Transverse colon (tissue), 4 donors: ENCODE measurements around the gene ANAPC4. TPM values are rescaled to one million over a fixed set of nuclear protein-coding genes. Genes with fewer than 3 reads are reported as not detected.

Experiments used
- DNase-seq: peaks from one replicate; pipeline ENCODE4 v3.0.0-alpha.2; 2019
- H3K27ac ChIP-seq, 4 donors: fragments of 200-600 bp; sonication (generic); 2 replicates each; pipeline ENCODE4 v1.5.1; 2016 to 2018; ENCODE audit warnings: inconsistent platforms in 4 of 4
- H3K27me3 ChIP-seq: fragments of 200-600 bp; sonication (generic); 2 replicates; pipeline ENCODE4 v1.5.1; 2017; ENCODE audit warnings: inconsistent platforms
- H3K36me3 ChIP-seq, 4 donors: fragments of 200-600 bp; sonication (generic); 2 replicates each; pipeline ENCODE4 v1.5.1; 2017 to 2019; ENCODE audit warnings: inconsistent platforms in 4 of 4
- H3K4me1 ChIP-seq, 4 donors: fragments of 200-600 bp; sonication (generic); 2 replicates each; pipeline ENCODE4 v1.5.1; 2017 to 2020; ENCODE audit warnings: inconsistent platforms in 4 of 4
- H3K4me3 ChIP-seq, 4 donors: fragments of 200-600 bp; sonication (generic); 1 replicate in 1 of 4; 2 replicates in 3 of 4; pipeline versions ENCODE4 v1.5.1 to v1.6.1; 2017 to 2019; ENCODE audit warnings: inconsistent platforms in 4 of 4
- H3K9me3 ChIP-seq, 2 donors: fragments of 200-600 bp; sonication (generic); 2 replicates each; pipeline ENCODE4 v1.5.1; 2017 to 2019; ENCODE audit warnings: inconsistent platforms in 2 of 2
- EP300 ChIP-seq: sonication (generic); formaldehyde crosslinking; IDR thresholded peaks from one replicate; pipeline ENCODE4 v1.6.1; 2017; ENCODE audit warnings: antibody characterized with exemption, low read depth
- POLR2A ChIP-seq: fragments of 450-650 bp; IDR thresholded peaks from one replicate; pipeline ENCODE4 v1.6.1; 2016; ENCODE audit warnings: antibody characterized with exemption, mild to moderate bottlenecking, moderate library complexity
- POLR2AphosphoS5 ChIP-seq, 3 donors: sonication (generic); formaldehyde crosslinking; IDR thresholded peaks; one replicate each; pipeline ENCODE4 v1.6.1; 2016; ENCODE audit warnings: antibody characterized with exemption in 3 of 3
- WGBS, 2 donors: methylation state at CpG; one replicate each; pipeline ENCODE4 v1.1.5; 2018; ENCODE audit warnings: low coverage in 1 of 2; 5-methylcytosine and 5-hydroxymethylcytosine counted together
- in situ Hi-C, 4 donors: fragments of 200-750 bp; cut with MboI; loops; one replicate each; pipeline versions ENCODE4 v1.15.0 to v1.15.1; 2017; ENCODE audit warnings: low sequenced_read_pairs in 3 of 4, low pct_ligation_motif_present in 1 of 4, low pct_unique_long_range_greater_than_20kb in 1 of 4
- intact Hi-C: fragments of 100-400 bp; cut with DNase I; formaldehyde crosslinking; loops from one replicate; pipeline ENCODE4 v1.15.1; 2023; ENCODE audit warnings: low total_unique reads
- total RNA-seq, 4 donors: library from RNA; depleted of rRNA; stranded (reverse); fragments of >200 nt; gene quantifications; one replicate each; pipeline ENCODE4 v1.1.0, GENCODE V29; 2016
- TF ChIP-seq, protein P1 (sequence below), 5 experiments: fragments of 200-600 bp in 3 of 5; fragments of 450-650 bp in 2 of 5; sonication (generic) in 3 of 5; IDR thresholded peaks; 1 replicate in 2 of 5; 2 replicates in 3 of 5; pipeline ENCODE4 v1.5.1; 2016 to 2017; ENCODE audit warnings: antibody characterized with exemption in 5 of 5, inconsistent platforms in 3 of 5, mild to moderate bottlenecking in 2 of 5, moderate library complexity in 1 of 5

The ANAPC4 gene
- total RNA-seq, 4 donors from 2014 or later = 27.7 to 48.0 (median 36.4) TPM

DNA sequence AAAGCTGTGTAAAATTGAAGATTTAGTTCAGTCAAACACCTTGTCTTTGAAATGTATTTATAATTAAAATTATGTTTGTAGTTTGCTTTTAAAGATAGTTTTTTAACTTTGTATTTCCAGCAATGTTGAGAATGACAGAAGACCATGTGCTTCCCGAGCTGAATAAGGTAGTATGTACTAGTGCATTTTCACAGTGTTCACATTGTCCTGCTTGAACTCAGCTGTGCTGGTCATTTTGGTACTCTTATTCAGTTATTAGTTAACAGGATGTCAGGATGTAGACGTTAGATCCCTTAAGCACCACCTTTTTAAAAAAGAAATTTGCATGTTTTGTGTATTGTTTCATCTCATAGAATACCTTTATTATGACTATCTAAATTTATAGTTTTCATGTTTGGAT, 28.4 kb downstream of the ANAPC4 start:
- no peaks in the 10 kb centered on the region for H3K9me3 ChIP-seq
- no peaks in the 10 kb centered on the region for H3K27me3 ChIP-seq
- in situ Hi-C loops = no loop called here
- peaks cover 0 to 72% (median 36%) of the 10 kb centered on the region in 4 donors for H3K36me3 ChIP-seq
- no peak for DNase-seq
- intact Hi-C loops = no loop called here
- H3K4me3 ChIP-seq = no peak overlapping the region
- no peak for TF ChIP-seq POLR2A
- TF ChIP-seq POLR2AphosphoS5 (IDR thresholded peaks at IDR 0.05) = no peak
- TF ChIP-seq EP300 = no peak
- TF ChIP-seq, protein P1, sequence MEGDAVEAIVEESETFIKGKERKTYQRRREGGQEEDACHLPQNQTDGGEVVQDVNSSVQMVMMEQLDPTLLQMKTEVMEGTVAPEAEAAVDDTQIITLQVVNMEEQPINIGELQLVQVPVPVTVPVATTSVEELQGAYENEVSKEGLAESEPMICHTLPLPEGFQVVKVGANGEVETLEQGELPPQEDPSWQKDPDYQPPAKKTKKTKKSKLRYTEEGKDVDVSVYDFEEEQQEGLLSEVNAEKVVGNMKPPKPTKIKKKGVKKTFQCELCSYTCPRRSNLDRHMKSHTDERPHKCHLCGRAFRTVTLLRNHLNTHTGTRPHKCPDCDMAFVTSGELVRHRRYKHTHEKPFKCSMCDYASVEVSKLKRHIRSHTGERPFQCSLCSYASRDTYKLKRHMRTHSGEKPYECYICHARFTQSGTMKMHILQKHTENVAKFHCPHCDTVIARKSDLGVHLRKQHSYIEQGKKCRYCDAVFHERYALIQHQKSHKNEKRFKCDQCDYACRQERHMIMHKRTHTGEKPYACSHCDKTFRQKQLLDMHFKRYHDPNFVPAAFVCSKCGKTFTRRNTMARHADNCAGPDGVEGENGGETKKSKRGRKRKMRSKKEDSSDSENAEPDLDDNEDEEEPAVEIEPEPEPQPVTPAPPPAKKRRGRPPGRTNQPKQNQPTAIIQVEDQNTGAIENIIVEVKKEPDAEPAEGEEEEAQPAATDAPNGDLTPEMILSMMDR (IDR thresholded peaks at IDR 0.05) = no peak
- WGBS, 2 donors = 75 to 80% methylated on average over 1 to 2 of the region's 2 CpGs
- no peak overlapping the region for H3K27ac ChIP-seq
- H3K4me1 ChIP-seq = no peaks in the 10 kb centered on the region

DNA sequence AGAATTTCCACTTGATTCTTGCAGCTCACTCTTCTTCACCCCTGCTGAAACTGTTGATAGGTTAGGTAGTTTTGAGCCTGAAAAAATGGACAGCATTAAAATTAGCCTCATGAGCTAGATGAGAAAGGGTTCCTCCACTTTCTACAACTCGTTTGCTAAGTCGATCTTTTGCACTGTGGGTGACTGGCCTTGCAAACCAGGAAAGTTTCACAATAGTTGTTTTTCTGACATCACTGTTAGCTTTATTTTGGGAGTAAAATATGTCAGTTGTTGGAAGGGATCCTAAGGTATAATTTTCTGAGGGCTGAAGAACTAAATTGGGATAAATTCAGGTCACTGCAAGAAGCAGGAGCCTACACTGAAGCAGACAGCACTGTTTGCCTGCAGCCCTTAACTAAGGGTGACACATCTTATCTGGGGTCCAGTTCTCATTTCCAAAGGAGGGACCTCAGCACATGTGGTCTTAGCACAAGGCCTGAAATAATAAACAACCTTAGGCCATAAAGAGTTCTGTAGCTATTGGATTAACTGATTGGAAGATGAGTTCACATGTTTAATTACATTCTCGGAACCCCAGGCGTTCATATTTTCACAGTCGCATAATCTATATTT, 29.1 kb downstream of the ANAPC4 start:
- Histone ChIP-seq H3K4me3 (no peak overlapping the region), H3K9me3 (no peaks in the 10 kb centered on the region), H3K4me1 (no peaks in the 10 kb centered on the region), H3K27me3 (no peaks in the 10 kb centered on the region), H3K27ac (no peak overlapping the region), H3K36me3 (peaks cover 0 to 79% (median 39%) of the 10 kb centered on the region in 4 donors)
- WGBS, 2 donors = 91 to 92% methylated on average over 4 to 5 of the region's 5 CpGs
- intact Hi-C loops = no loop called here
- TF ChIP-seq, protein P1 (IDR thresholded peaks at IDR 0.05) = no peak
- no peak for TF ChIP-seq EP300
- TF ChIP-seq POLR2AphosphoS5 (IDR thresholded peaks at IDR 0.05) = no peak
- TF ChIP-seq POLR2A = no peak
- no peak for DNase-seq
- in situ Hi-C loops = no loop called here

DNA sequence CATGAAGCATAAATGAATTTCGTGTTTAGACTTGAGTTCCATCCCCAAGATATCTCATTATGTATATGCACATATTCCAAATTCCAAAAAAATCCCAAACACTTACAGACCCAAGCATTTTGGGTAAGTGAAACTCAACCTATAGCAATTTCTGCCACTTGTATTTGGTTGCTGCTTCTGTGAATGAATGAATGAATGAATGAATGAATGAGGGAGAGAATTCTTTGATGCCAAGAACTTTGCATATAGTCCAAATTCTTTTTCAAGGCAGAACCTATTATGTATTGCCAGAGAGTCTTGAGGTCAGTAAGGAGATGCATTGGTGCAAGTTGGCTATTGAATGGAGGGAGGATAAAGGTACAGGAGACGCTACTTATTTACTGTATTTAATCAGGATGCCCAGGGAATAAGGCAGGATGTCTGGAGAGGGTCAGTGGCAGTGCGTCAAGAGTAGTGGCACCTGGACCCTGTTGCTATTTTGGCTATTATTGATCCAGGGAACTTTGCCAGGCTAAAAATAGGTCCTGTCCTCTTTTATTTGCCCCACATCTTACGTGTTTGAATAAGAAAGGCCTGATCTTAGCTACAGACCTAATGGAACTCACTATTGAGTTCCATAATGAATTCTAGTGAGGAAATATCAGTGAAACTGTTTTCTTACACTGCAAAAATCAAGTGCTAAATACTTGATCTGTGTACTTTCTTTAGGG, 33.9 kb downstream of the ANAPC4 start:
- WGBS, 2 donors = 89 to 93% methylated on average over 3 to 4 of the region's 4 CpGs

DNA sequence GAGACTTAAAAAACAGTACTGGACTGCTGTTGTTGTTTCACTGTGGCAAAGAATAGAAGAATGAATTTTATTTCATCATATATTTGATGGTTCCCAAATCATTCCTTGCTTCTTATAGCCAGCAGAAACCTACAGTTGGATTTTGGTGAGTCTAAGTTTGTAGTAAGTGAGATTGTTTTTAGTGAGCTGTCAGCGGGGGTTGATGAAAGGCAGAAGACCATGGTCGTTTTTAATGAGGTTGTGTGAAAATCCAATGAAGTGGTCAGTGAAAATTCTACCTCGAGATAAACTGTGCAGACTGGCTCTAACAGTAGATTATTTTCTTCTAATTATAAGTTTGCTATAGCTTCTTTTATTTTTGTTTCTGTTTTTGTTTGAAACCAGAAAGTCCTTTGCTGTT, 36.2 kb downstream of the ANAPC4 start:
- intact Hi-C loops = no loop called here
- no peak overlapping the region for H3K27ac ChIP-seq
- no peak overlapping the region for H3K4me3 ChIP-seq
- no peak for DNase-seq
- WGBS, 2 donors = 57 to 78% methylated on average over 3 of the region's 3 CpGs
- no peak for TF ChIP-seq POLR2AphosphoS5 (IDR thresholded peaks at IDR 0.05)
- TF ChIP-seq, protein P1 (IDR thresholded peaks at IDR 0.05) = no peak
- TF ChIP-seq POLR2A = no peak
- TF ChIP-seq EP300 = no peak
- in situ Hi-C loops = no loop called here
- H3K9me3 ChIP-seq = no peaks in the 10 kb centered on the region
- no peaks in the 10 kb centered on the region for H3K27me3 ChIP-seq
- peaks cover 0 to 92% (median 31%) of the 10 kb centered on the region in 4 donors for H3K36me3 ChIP-seq
- H3K4me1 ChIP-seq = no peaks in the 10 kb centered on the region

More for the DNA sequence above, 33.9 kb downstream of the ANAPC4 start:
- no peaks in the 10 kb centered on the region for H3K9me3 ChIP-seq
- DNase-seq = no peak
- no peaks in the 10 kb centered on the region for H3K4me1 ChIP-seq
- peaks cover 0 to 90% (median 30%) of the 10 kb centered on the region in 4 donors for H3K36me3 ChIP-seq
- H3K27me3 ChIP-seq = no peaks in the 10 kb centered on the region
- no peak overlapping the region for H3K4me3 ChIP-seq
- no peak overlapping the region for H3K27ac ChIP-seq
- in situ Hi-C loops (no loop called here), intact Hi-C loops (no loop called here)
- TF ChIP-seq, protein P1 (IDR thresholded peaks at IDR 0.05) = no peak
- no peak for TF ChIP-seq POLR2AphosphoS5 (IDR thresholded peaks at IDR 0.05)
- TF ChIP-seq POLR2A = no peak
- TF ChIP-seq EP300 = no peak
